Spleen (tissue), 7 donors: ENCODE results near the gene MCCC1.

Experiments
- CTCF ChIP-seq, 11 experiments: fragments of 200-600 bp in 7 of 11; fragments of 450-650 bp in 4 of 11; sonication (generic) in 4 of 11; IDR thresholded peaks in 8 of 11; conservative IDR thresholded peaks in 3 of 11; 1 replicate in 7 of 11; 2 replicates in 4 of 11; pipeline versions ENCODE4 v1.4.0 to v1.8.0; 2016 to 2021; ENCODE audit warnings: antibody characterized with exemption in 11 of 11, inconsistent platforms in 4 of 11, mild to moderate bottlenecking in 1 of 11
- POLR2AphosphoS5 ChIP-seq, 3 donors: sonication (generic); formaldehyde crosslinking; IDR thresholded peaks; one replicate each; pipeline ENCODE4 v1.5.1; 2017; ENCODE audit warnings: antibody characterized with exemption in 3 of 3
- donor health status: DM: no; HTN: no; CAD: no; lungs with moderate emphysema.
- donor health status: DM: no; HTN: no; CAD: no.
- donor health status: DM: no; HTN: no; CAD: no.

- TF ChIP-seq CTCF (IDR thresholded peaks at IDR 0.05 in 8 of 11, conservative IDR thresholded peaks at IDR 0.05 in 3 of 11) (no peak), POLR2AphosphoS5 (IDR thresholded peaks at IDR 0.05) (no peak)
These were observed 113.3 kb downstream of the MCCC1 start for GRCh38 chr3:182986021-182986420.
